NCI-H2107 treated with DMSO at 0.1 percent for 48 hours (cell line): ENCODE results near the gene RIC1.

ENCODE experiments used
- DNase-seq: peaks from one replicate; lab custom pipeline; 2025; ENCODE audit not compliant: unreplicated experiment; lab: John Stamatoyannopoulos, UW

Gene RIC1

GRCh38 chr9:5820425-5820824 lies 191.5 kb downstream of the RIC1 start:
- DNase-seq: no peak

- no peak for DNase-seq
These were observed 196.3 kb downstream of the RIC1 start for GRCh38 chr9:5825223-5825622.
